Mucosa of stomach (tissue), 1 donor: Measurements from ENCODE around the gene OR4E2.

Source experiments
- H3K27me3 ChIP-seq: one replicate; pipeline ENCODE4 v1.7.0; 2013; ENCODE audit warnings: mild to moderate bottlenecking, low read length; ENCODE audit not compliant: control insufficient read depth, insufficient read depth
- H3K36me3 ChIP-seq: one replicate; pipeline ENCODE4 v1.7.0; 2013; ENCODE audit warnings: low read length; ENCODE audit not compliant: control insufficient read depth, insufficient read depth
- H3K4me1 ChIP-seq: one replicate; pipeline ENCODE4 v1.7.0; 2013; ENCODE audit warnings: mild to moderate bottlenecking, low read length; ENCODE audit not compliant: control insufficient read depth, insufficient read depth
- H3K4me3 ChIP-seq: one replicate; pipeline ENCODE4 v1.7.0; 2013; ENCODE audit warnings: low read length
- H3K9ac ChIP-seq: one replicate; pipeline ENCODE4 v1.7.0; 2013; ENCODE audit warnings: mild to moderate bottlenecking, low read length, moderate library complexity
- H3K9me3 ChIP-seq: one replicate; pipeline ENCODE4 v1.7.0; 2013; ENCODE audit warnings: mild to moderate bottlenecking, low read length, moderate library complexity; ENCODE audit not compliant: control insufficient read depth
- donor health status: Pancreatic carcinoma.

The OR4E2 gene

GRCh38 chr14:21699551-21699950, 45.9 kb downstream of the OR4E2 start:
- no peaks in the 10 kb centered on the region for H3K27me3 ChIP-seq
- no peaks in the 10 kb centered on the region for H3K4me1 ChIP-seq
- no peak overlapping the region for H3K9ac ChIP-seq
- H3K36me3 ChIP-seq = no peaks in the 10 kb centered on the region
- no peak overlapping the region for H3K4me3 ChIP-seq
- H3K9me3 ChIP-seq = no peaks in the 10 kb centered on the region

GRCh38 chr14:21702316-21702715, 48.7 kb downstream of the OR4E2 start:
- H3K36me3 ChIP-seq = no peaks in the 10 kb centered on the region
- no peaks in the 10 kb centered on the region for H3K9me3 ChIP-seq
- H3K27me3 ChIP-seq = no peaks in the 10 kb centered on the region
- no peaks in the 10 kb centered on the region for H3K4me1 ChIP-seq
- no peak overlapping the region for H3K9ac ChIP-seq
- no peak overlapping the region for H3K4me3 ChIP-seq

GRCh38 chr14:21703357-21704326, 50.0 kb downstream of the OR4E2 start:
- Histone ChIP-seq H3K4me1 (no peaks in the 10 kb centered on the region), H3K9me3 (no peaks in the 10 kb centered on the region), H3K36me3 (no peaks in the 10 kb centered on the region), H3K27me3 (no peaks in the 10 kb centered on the region), H3K9ac (no peak overlapping the region), H3K4me3 (no peak overlapping the region)

GRCh38 chr14:21704338-21704737, 50.7 kb downstream of the OR4E2 start:
- Histone ChIP-seq H3K9me3 (no peaks in the 10 kb centered on the region), H3K4me3 (no peak overlapping the region), H3K4me1 (no peaks in the 10 kb centered on the region), H3K27me3 (no peaks in the 10 kb centered on the region), H3K36me3 (no peaks in the 10 kb centered on the region), H3K9ac (no peak overlapping the region)

- no peaks in the 10 kb centered on the region for H3K9me3 ChIP-seq
- no peaks in the 10 kb centered on the region for H3K27me3 ChIP-seq
- H3K9ac ChIP-seq = no peak overlapping the region
- no peaks in the 10 kb centered on the region for H3K4me1 ChIP-seq
- H3K4me3 ChIP-seq = no peak overlapping the region
- no peaks in the 10 kb centered on the region for H3K36me3 ChIP-seq
Measured at GRCh38 chr14:21711360-21711961, 57.8 kb downstream of the OR4E2 start.

GRCh38 chr14:21712036-21712435, 58.4 kb downstream of the OR4E2 start:
- no peaks in the 10 kb centered on the region for H3K27me3 ChIP-seq
- no peaks in the 10 kb centered on the region for H3K36me3 ChIP-seq
- no peaks in the 10 kb centered on the region for H3K9me3 ChIP-seq
- no peaks in the 10 kb centered on the region for H3K4me1 ChIP-seq
- H3K9ac ChIP-seq = no peak overlapping the region
- no peak overlapping the region for H3K4me3 ChIP-seq

- Histone ChIP-seq H3K4me1 (no peaks in the 10 kb centered on the region), H3K9me3 (no peaks in the 10 kb centered on the region), H3K4me3 (no peak overlapping the region), H3K9ac (no peak overlapping the region), H3K36me3 (no peaks in the 10 kb centered on the region), H3K27me3 (no peaks in the 10 kb centered on the region)
Measured at GRCh38 chr14:21714318-21714929, 60.8 kb downstream of the OR4E2 start.
